Subcutaneous abdominal adipose tissue (tissue), 5 donors: Measurements from ENCODE around the gene RAD51D.

Source experiments
- H3K27ac ChIP-seq: one replicate; pipeline ENCODE4 v1.7.0; 2013; ENCODE audit warnings: low read depth, mild to moderate bottlenecking, inconsistent platforms, low read length, moderate library complexity
- H3K27me3 ChIP-seq, 5 donors: one replicate each; pipeline ENCODE4 v1.7.0; 2013; ENCODE audit warnings: low read length in 5 of 5, inconsistent platforms in 1 of 5; ENCODE audit not compliant: control insufficient read depth in 5 of 5, insufficient read depth in 4 of 5
- H3K36me3 ChIP-seq, 5 donors: one replicate each; pipeline ENCODE4 v1.7.0; 2013; ENCODE audit warnings: low read length in 5 of 5; ENCODE audit not compliant: control insufficient read depth in 5 of 5, insufficient read depth in 5 of 5
- H3K4me1 ChIP-seq, 5 donors: one replicate each; pipeline ENCODE4 v1.7.0; 2013; ENCODE audit warnings: low read length in 5 of 5, mild to moderate bottlenecking in 3 of 5, moderate library complexity in 1 of 5; ENCODE audit not compliant: control insufficient read depth in 5 of 5, insufficient read depth in 5 of 5
- H3K4me3 ChIP-seq, 5 donors: one replicate each; pipeline ENCODE4 v1.7.0; 2013; ENCODE audit warnings: low read length in 5 of 5, low read depth in 1 of 5
- H3K9ac ChIP-seq, 5 donors: one replicate each; pipeline ENCODE4 v1.7.0; 2013; ENCODE audit warnings: low read length in 5 of 5, mild to moderate bottlenecking in 4 of 5, moderate library complexity in 3 of 5
- H3K9me3 ChIP-seq, 5 donors: one replicate each; pipeline ENCODE4 v1.7.0; 2013; ENCODE audit warnings: low read length in 5 of 5; ENCODE audit not compliant: control insufficient read depth in 5 of 5
- donor health status: healthy.
- donor health status: healthy.
- donor health status: healthy.
- donor health status: healthy.
- donor health status: healthy.

The RAD51D gene

GRCh38 chr17:35086164-35086563 is 33.5 kb downstream of the RAD51D start:
- Histone ChIP-seq H3K4me1 (peaks cover 5 to 30% (median 23%) of the 10 kb centered on the region in 5 donors), H3K27me3 (no peaks in the 10 kb centered on the region), H3K9me3 (no peaks in the 10 kb centered on the region), H3K27ac (no peak overlapping the region), H3K4me3 (no peak overlapping the region), H3K9ac (no peak overlapping the region), H3K36me3 (no peaks in the 10 kb centered on the region)

GRCh38 chr17:35084987-35085386 is 34.7 kb downstream of the RAD51D start:
- no peaks in the 10 kb centered on the region for H3K27me3 ChIP-seq
- H3K4me1 ChIP-seq = peaks cover 5 to 29% (median 27%) of the 10 kb centered on the region in 5 donors
- no peak overlapping the region for H3K9ac ChIP-seq
- H3K36me3 ChIP-seq = no peaks in the 10 kb centered on the region
- no peaks in the 10 kb centered on the region for H3K9me3 ChIP-seq
- no peak overlapping the region for H3K4me3 ChIP-seq
- no peak overlapping the region for H3K27ac ChIP-seq

- no peaks in the 10 kb centered on the region for H3K9me3 ChIP-seq
- H3K4me1 ChIP-seq = peaks cover 2 to 22% (median 14%) of the 10 kb centered on the region in 5 donors
- H3K4me3 ChIP-seq = no peak overlapping the region
- H3K27ac ChIP-seq = no peak overlapping the region
- no peaks in the 10 kb centered on the region for H3K36me3 ChIP-seq
- no peak overlapping the region for H3K9ac ChIP-seq
- no peaks in the 10 kb centered on the region for H3K27me3 ChIP-seq
Observed at GRCh38 chr17:35083071-35083470, 36.6 kb downstream of the RAD51D start.

DNA sequence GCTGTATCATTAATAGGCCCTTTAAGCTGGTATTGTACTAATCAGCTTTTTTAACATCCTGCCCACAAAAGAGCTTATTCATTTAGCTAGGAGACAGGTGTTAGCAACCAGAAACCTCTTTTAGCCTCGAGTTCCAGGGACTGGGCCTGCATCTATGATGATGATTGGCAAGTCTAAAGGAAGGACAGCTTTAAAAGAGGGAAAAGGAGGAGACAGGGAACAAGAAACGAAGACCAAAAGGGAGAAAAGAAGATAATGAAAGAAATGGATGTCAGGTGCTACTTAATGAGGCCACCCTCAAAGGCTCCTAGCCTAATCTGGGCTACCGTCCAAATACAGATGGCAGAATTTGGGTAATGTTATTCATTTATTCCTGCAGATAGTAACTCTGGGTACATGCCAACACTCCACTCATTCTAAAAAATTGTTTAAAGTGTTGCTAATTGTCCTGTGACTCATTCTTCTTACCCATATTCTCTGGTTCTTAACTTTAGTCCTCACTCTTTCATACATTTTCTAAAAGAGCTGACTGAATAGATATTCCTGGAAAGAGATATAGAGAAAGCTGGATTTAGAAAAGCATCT is 37.5 kb downstream of the RAD51D start:
- Histone ChIP-seq H3K9ac (no peak overlapping the region), H3K4me3 (no peak overlapping the region), H3K27me3 (no peaks in the 10 kb centered on the region), H3K27ac (no peak overlapping the region), H3K4me1 (peaks cover 0 to 13% (median 9%) of the 10 kb centered on the region in 5 donors), H3K36me3 (no peaks in the 10 kb centered on the region), H3K9me3 (no peaks in the 10 kb centered on the region)

GRCh38 chr17:35081638-35082037 is 38.0 kb downstream of the RAD51D start:
- Histone ChIP-seq H3K4me3 (no peak overlapping the region), H3K27ac (no peak overlapping the region), H3K27me3 (no peaks in the 10 kb centered on the region), H3K4me1 (peaks cover 0 to 12% (median 9%) of the 10 kb centered on the region in 5 donors), H3K9ac (peak overlapping the region in 1 of 5 donors; percentile 4), H3K36me3 (no peaks in the 10 kb centered on the region), H3K9me3 (no peaks in the 10 kb centered on the region)

- H3K9ac ChIP-seq = no peak overlapping the region
- no peak overlapping the region for H3K27ac ChIP-seq
- no peaks in the 10 kb centered on the region for H3K27me3 ChIP-seq
- no peaks in the 10 kb centered on the region for H3K9me3 ChIP-seq
- no peaks in the 10 kb centered on the region for H3K36me3 ChIP-seq
- H3K4me1 ChIP-seq = peaks cover 0 to 12% (median 9%) of the 10 kb centered on the region in 5 donors
- no peak overlapping the region for H3K4me3 ChIP-seq
Observed at GRCh38 chr17:35080536-35080935, 39.1 kb downstream of the RAD51D start.

- Histone ChIP-seq H3K9ac (no peak overlapping the region), H3K36me3 (no peaks in the 10 kb centered on the region), H3K4me3 (no peak overlapping the region), H3K9me3 (no peaks in the 10 kb centered on the region), H3K27me3 (no peaks in the 10 kb centered on the region), H3K4me1 (peaks cover 0 to 12% (median 9%) of the 10 kb centered on the region in 5 donors), H3K27ac (no peak overlapping the region)
Observed at GRCh38 chr17:35079547-35080423, 39.9 kb downstream of the RAD51D start.

DNA sequence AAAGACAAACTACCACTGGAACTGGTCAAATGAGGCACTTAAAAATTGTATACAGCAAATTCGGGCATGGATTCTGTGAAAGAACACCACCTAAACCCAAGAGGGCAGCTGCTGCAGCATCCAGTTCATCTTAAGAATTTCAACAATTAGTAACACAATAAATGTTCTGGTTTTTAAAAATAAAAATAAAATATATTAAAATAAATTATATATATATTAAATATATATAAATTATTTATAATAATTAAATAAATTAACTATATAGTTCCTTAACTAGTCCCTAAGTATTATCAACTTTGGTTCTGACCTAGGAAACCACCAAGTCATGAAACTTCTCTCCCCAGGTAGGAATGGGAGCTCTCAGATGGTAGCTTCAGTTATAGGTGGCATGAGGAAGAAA is 42.8 kb downstream of the RAD51D start:
- H3K27me3 ChIP-seq = no peaks in the 10 kb centered on the region
- no peak overlapping the region for H3K27ac ChIP-seq
- H3K4me3 ChIP-seq = no peak overlapping the region
- H3K9ac ChIP-seq = no peak overlapping the region
- peaks cover 0 to 12% (median 4%) of the 10 kb centered on the region in 5 donors for H3K4me1 ChIP-seq
- no peaks in the 10 kb centered on the region for H3K9me3 ChIP-seq
- H3K36me3 ChIP-seq = no peaks in the 10 kb centered on the region

- Histone ChIP-seq H3K9me3 (no peaks in the 10 kb centered on the region), H3K9ac (no peak overlapping the region), H3K27ac (no peak overlapping the region), H3K4me1 (no peaks in the 10 kb centered on the region), H3K27me3 (no peaks in the 10 kb centered on the region), H3K4me3 (no peak overlapping the region), H3K36me3 (no peaks in the 10 kb centered on the region)
Observed at GRCh38 chr17:35074711-35075707, 44.7 kb downstream of the RAD51D start.
